WTC11 (cell line): ENCODE results near the gene CST6. TPM values are rescaled to one million over a fixed set of nuclear protein-coding genes. Genes with fewer than 3 reads are reported as not detected.
A peak's percentile ranks its signal among the peaks of the same experiment; 100 is the strongest.

Experiments used
- ATAC-seq: fragments of 200-7000 bp; cut with Tn5 transposase; 2 replicates; pipeline ENCODE4 v1.10.0; 2021; ENCODE audit warnings: mild to moderate bottlenecking, moderate library complexity
- CTCF ChIA-PET: fragments of 300-600 bp; sonication (Branson Sonifier 250); formaldehyde crosslinking; loops from one replicate; lab custom pipeline; 2021; ENCODE audit warnings: antibody characterized with exemption; lab: Charles Lee
- POLR2A ChIA-PET: fragments of 350-600 bp; sonication (Branson Sonifier 250); formaldehyde crosslinking; loops from one replicate; lab custom pipeline; 2021; ENCODE audit warnings: antibody characterized with exemption; lab: Charles Lee
- DNase-seq: peaks from one replicate; pipeline ENCODE4 v3.0.0; 2021; ENCODE audit warnings: low spot score
- H3K27ac Mint-ChIP-seq: 2 replicates; pipeline ENCODE4 v1.8.0; 2021; ENCODE audit warnings: mixed read lengths
- H3K27me3 Mint-ChIP-seq: 2 replicates; pipeline ENCODE4 v1.8.0; 2021; ENCODE audit warnings: low read depth, mild to moderate bottlenecking, moderate library complexity, mixed read lengths
- H3K36me3 Mint-ChIP-seq: 2 replicates; pipeline ENCODE4 v1.8.0; 2021; ENCODE audit warnings: mixed read lengths
- H3K4me1 Mint-ChIP-seq: 2 replicates; pipeline ENCODE4 v1.8.0; 2022; ENCODE audit warnings: mixed read lengths
- H3K4me3 Mint-ChIP-seq: 2 replicates; pipeline ENCODE4 v1.8.0; 2021; ENCODE audit warnings: mild to moderate bottlenecking, moderate library complexity, mixed read lengths
- H3K9me3 Mint-ChIP-seq: 2 replicates; pipeline ENCODE4 v1.8.0; 2021; ENCODE audit warnings: mixed read lengths
- AFF4 ChIP-seq: sonication (generic); formaldehyde crosslinking; IDR thresholded peaks from 2 replicates; pipeline ENCODE4 v1.8.1; 2023; ENCODE audit warnings: mild to moderate bottlenecking, missing genetic modification reagents, borderline replicate concordance
- ATF1 ChIP-seq: sonication (generic); formaldehyde crosslinking; IDR thresholded peaks from 2 replicates; pipeline ENCODE4 v1.8.1; 2023; ENCODE audit warnings: mild to moderate bottlenecking, moderate library complexity, missing genetic modification reagents
- CBFB ChIP-seq: sonication (generic); formaldehyde crosslinking; IDR thresholded peaks from 2 replicates; pipeline ENCODE4 v1.8.1; 2022; ENCODE audit warnings: mild to moderate bottlenecking, low read depth, missing genetic modification reagents
- ELF4 ChIP-seq: sonication (generic); formaldehyde crosslinking; IDR thresholded peaks from 2 replicates; pipeline ENCODE4 v1.8.1; 2022; ENCODE audit warnings: low read depth, mild to moderate bottlenecking, moderate library complexity, missing genetic modification reagents
- ETV6 ChIP-seq: sonication (generic); formaldehyde crosslinking; IDR thresholded peaks from 2 replicates; pipeline ENCODE4 v1.8.1; 2022; ENCODE audit warnings: mild to moderate bottlenecking, missing genetic modification reagents
- FOXK1 ChIP-seq: sonication (generic); formaldehyde crosslinking; IDR thresholded peaks from 2 replicates; pipeline ENCODE4 v1.8.0; 2022; ENCODE audit warnings: mild to moderate bottlenecking, moderate library complexity, missing genetic modification reagents
- FOXP1 ChIP-seq: sonication (generic); formaldehyde crosslinking; IDR thresholded peaks from 2 replicates; pipeline ENCODE4 v1.8.0; 2022; ENCODE audit warnings: missing genetic modification reagents, mild to moderate bottlenecking, moderate library complexity, borderline replicate concordance
- GTF2I ChIP-seq: fragments of 250-450 bp; sonication (Bioruptor Pico); conservative IDR thresholded peaks from 2 replicates; pipeline ENCODE4 v1.4.0; 2021; ENCODE audit warnings: mild to moderate bottlenecking
- MYBL2 ChIP-seq: sonication (generic); formaldehyde crosslinking; IDR thresholded peaks from 2 replicates; pipeline ENCODE4 v1.8.1; 2023; ENCODE audit warnings: mild to moderate bottlenecking, moderate library complexity, missing genetic modification reagents
- OVOL2 ChIP-seq: fragments of 250-450 bp; sonication (Bioruptor Pico); IDR thresholded peaks from 2 replicates; pipeline ENCODE4 v1.9.0; 2021; ENCODE audit warnings: mild to moderate bottlenecking, borderline replicate concordance
- RELA ChIP-seq: sonication (generic); formaldehyde crosslinking; IDR thresholded peaks from 2 replicates; pipeline ENCODE4 v1.8.1; 2022; ENCODE audit warnings: missing genetic modification reagents, mild to moderate bottlenecking, borderline replicate concordance
- ZNF317 ChIP-seq: sonication (generic); formaldehyde crosslinking; IDR thresholded peaks from 2 replicates; pipeline ENCODE4 v1.8.1; 2023; ENCODE audit warnings: low read depth, mild to moderate bottlenecking, moderate library complexity, missing genetic modification reagents, borderline replicate concordance
- total RNA-seq: library from RNA; stranded (reverse); gene quantifications from 3 replicates; pipeline ENCODE4 v1.2.3, GENCODE V29; 2021
- TF ChIP-seq, protein P1 (sequence below): sonication (generic); formaldehyde crosslinking; IDR thresholded peaks from 2 replicates; pipeline ENCODE4 v1.8.0; 2022; ENCODE audit warnings: mild to moderate bottlenecking, missing genetic modification reagents
- TF ChIP-seq, protein P2 (sequence below): fragments of 250-450 bp; sonication (Bioruptor Pico); conservative IDR thresholded peaks from 2 replicates; pipeline ENCODE4 v1.9.0; 2021; ENCODE audit warnings: mild to moderate bottlenecking
- TF ChIP-seq, protein P3 (sequence below): sonication (generic); formaldehyde crosslinking; IDR thresholded peaks from 2 replicates; pipeline ENCODE4 v1.8.1; 2022; ENCODE audit warnings: low read depth, missing genetic modification reagents, borderline replicate concordance
- TF ChIP-seq, protein P4 (sequence below): sonication (generic); formaldehyde crosslinking; IDR thresholded peaks from 2 replicates; pipeline ENCODE4 v1.8.0; 2022; ENCODE audit warnings: mild to moderate bottlenecking, missing genetic modification reagents
- TF ChIP-seq, protein P5 (sequence below): sonication (generic); formaldehyde crosslinking; conservative IDR thresholded peaks from 2 replicates; pipeline ENCODE4 v1.8.1; 2022; ENCODE audit warnings: mild to moderate bottlenecking, missing genetic modification reagents

Gene CST6
- total RNA-seq, 1 experiment from 2014 or later, result 0.72 TPM

DNA sequence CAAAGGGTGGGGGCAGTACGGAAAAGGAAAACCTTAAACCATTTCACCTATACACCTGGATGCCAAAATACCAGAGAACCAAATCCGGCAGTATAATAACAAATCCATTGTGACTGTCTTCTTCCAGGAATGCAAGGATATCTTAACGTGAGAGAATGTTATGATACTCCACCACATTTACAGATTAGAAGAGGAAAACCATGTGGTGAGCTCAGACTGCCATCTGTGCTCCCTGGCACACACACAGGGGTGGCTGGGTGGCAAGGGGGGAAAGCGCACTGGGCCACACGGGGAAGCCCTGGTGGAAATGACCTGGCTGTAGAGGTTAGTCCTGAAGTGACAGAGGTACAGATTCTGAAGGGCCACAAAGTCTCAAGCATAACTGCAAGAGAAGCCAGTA is 19.8 kb upstream of the CST6 start (continued):
- TF ChIP-seq, protein P1, sequence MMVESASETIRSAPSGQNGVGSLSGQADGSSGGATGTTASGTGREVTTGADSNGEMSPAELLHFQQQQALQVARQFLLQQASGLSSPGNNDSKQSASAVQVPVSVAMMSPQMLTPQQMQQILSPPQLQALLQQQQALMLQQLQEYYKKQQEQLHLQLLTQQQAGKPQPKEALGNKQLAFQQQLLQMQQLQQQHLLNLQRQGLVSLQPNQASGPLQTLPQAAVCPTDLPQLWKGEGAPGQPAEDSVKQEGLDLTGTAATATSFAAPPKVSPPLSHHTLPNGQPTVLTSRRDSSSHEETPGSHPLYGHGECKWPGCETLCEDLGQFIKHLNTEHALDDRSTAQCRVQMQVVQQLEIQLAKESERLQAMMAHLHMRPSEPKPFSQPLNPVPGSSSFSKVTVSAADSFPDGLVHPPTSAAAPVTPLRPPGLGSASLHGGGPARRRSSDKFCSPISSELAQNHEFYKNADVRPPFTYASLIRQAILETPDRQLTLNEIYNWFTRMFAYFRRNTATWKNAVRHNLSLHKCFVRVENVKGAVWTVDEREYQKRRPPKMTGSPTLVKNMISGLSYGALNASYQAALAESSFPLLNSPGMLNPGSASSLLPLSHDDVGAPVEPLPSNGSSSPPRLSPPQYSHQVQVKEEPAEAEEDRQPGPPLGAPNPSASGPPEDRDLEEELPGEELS (CRISPR knock-in tag), result no peak
- TF ChIP-seq, protein P2, sequence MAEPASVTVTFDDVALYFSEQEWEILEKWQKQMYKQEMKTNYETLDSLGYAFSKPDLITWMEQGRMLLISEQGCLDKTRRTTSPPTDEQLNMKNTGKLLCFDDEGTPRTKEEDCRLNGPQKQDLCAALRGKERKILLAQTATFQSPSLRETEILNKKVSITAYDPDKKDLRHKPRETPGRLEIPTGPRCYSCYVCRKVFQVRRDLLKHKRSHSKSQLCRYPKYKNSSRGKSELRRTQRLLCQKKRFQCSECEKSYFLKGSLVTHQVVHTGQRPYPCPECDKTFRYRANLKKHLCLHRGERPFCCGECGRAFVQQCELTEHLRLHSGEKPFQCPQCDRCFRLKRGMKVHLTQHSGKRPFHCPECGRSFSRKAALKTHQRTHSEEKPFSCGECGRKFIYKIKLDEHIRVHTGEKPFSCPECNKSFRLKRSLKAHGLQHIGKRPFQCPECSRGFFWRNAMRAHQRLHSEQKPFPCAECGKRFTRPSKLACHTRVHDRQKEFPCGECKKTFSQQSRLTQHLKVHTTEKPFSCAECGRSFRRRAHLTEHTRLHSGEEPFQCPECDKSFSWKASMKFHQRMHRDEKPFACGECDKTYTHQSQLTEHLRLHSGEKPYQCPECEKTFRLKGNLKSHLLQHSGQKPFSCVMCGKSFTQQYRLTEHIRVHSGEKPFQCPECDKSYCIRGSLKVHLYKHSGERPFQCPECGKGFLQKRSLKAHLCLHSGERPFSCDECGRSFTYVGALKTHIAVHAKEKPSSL (CRISPR knock-in tag), result no peak
- TF ChIP-seq ZNF317 (CRISPR knock-in tag) (no peak), FOXP1 (CRISPR knock-in tag) (no peak)

- POLR2A ChIA-PET, result no interaction called here
Observed at GRCh38 chr11:65997286-65997685, 14.5 kb upstream of the CST6 start.

DNA sequence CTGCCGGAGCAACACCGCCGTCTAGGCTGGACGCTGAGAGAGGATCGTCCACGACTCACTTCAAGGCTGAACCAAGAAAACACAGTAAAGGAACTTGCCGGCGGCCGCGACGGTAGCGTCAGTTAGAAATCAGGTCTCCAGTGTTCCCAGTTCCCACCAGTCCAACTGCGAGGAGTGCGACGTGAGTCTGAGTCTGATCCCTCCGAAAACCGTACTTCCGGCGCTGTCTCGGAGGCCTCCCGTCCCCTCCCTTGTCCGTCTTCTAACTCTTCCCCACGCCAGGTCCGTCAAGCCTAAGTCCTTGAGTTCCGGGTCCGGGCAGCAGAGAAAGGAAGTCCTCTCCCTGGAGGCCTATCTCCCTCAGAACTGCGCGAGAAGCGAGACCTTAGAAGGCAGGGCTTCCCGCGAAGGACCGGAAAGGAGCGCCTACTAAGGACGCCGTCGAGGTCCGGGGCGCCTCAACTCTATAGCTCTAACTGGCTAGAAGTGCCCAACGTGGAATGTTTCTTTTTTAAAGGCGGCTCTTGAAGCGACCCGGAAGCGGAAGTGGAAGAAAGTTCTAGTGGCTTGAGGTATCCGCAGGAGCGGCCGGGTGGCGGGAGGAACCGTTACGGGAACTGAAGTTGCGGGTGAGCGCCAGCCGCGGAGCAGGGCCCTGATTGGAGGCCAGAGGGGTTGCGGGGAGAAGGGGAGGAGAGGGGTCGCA is 9.7 kb upstream of the CST6 start, which contains the start of the genes BANF1 and EIF1AD:
BANF1 (plus strand) TSS at position 562 of the 706 bp plus-strand sequence. CDS start 748 bp downstream, outside the sequence.
EIF1AD (minus strand) TSS at position 216 of the 706 bp plus-strand sequence. CDS start 1,768 bp downstream, outside the sequence.
- CTCF ChIA-PET, result interaction anchor here (0.7 to 1.5 kb wide), 12 partner anchors 9 to 281 kb away, joined by 3 to 10 read pairs (median 4); partner anchors contain the start of genes CFL1, CST6 and FIBP
- no peaks in the 10 kb centered on the region for H3K9me3 Mint-ChIP-seq
- peak; percentile 93 for ATAC-seq
- H3K27ac Mint-ChIP-seq, result peak within 1 kb of the TSS; percentile 99
- peak within 1 kb of the TSS; percentile 96 for H3K4me3 Mint-ChIP-seq
- DNase-seq, result peak; percentile 92
- H3K4me1 Mint-ChIP-seq, result peaks cover 17% of the 10 kb centered on the region
- POLR2A ChIA-PET, result interaction anchor here (0.6 to 1.0 kb wide), 2 partner anchors 36 to 90 kb away, joined by 3 to 4 read pairs; no protein-coding TSS in a partner anchor
- peaks cover 52% of the 10 kb centered on the region for H3K36me3 Mint-ChIP-seq
- H3K27me3 Mint-ChIP-seq, result no peaks in the 10 kb centered on the region
- TF ChIP-seq RELA (CRISPR knock-in tag) (no peak), MYBL2 (CRISPR knock-in tag) (peak; percentile 81), FOXK1 (CRISPR knock-in tag) (peak; percentile 97), AFF4 (CRISPR knock-in tag) (no peak), OVOL2 (CRISPR knock-in tag) (no peak), CBFB (CRISPR knock-in tag) (peak; percentile 56; the same call in 1 of the 2 replicates), GTF2I (CRISPR knock-in tag) (no peak), ATF1 (no peak)
- TF ChIP-seq, protein P3, sequence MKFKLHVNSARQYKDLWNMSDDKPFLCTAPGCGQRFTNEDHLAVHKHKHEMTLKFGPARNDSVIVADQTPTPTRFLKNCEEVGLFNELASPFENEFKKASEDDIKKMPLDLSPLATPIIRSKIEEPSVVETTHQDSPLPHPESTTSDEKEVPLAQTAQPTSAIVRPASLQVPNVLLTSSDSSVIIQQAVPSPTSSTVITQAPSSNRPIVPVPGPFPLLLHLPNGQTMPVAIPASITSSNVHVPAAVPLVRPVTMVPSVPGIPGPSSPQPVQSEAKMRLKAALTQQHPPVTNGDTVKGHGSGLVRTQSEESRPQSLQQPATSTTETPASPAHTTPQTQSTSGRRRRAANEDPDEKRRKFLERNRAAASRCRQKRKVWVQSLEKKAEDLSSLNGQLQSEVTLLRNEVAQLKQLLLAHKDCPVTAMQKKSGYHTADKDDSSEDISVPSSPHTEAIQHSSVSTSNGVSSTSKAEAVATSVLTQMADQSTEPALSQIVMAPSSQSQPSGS (CRISPR knock-in tag), result 0 out of 2 replicates have a peak, but pooled peaks have one; percentile 8

More at GRCh38 chr11:65997286-65997685, 14.5 kb upstream of the CST6 start:
- Mint-ChIP-seq H3K9me3 (no peaks in the 10 kb centered on the region), H3K36me3 (peaks cover 42% of the 10 kb centered on the region), H3K4me3 (no peak overlapping the region), H3K27ac (no peak overlapping the region), H3K4me1 (peaks cover 4% of the 10 kb centered on the region), H3K27me3 (no peaks in the 10 kb centered on the region)
- ATAC-seq (no peak), DNase-seq (no peak)
- CTCF ChIA-PET, result no interaction called here
- no peak for TF ChIP-seq ETV6 (CRISPR knock-in tag)
- no peak for TF ChIP-seq FOXK1 (CRISPR knock-in tag)
- TF ChIP-seq, protein P2 (CRISPR knock-in tag), result no peak
- TF ChIP-seq, protein P4, sequence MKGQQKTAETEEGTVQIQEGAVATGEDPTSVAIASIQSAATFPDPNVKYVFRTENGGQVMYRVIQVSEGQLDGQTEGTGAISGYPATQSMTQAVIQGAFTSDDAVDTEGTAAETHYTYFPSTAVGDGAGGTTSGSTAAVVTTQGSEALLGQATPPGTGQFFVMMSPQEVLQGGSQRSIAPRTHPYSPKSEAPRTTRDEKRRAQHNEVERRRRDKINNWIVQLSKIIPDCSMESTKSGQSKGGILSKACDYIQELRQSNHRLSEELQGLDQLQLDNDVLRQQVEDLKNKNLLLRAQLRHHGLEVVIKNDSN (CRISPR knock-in tag), result no peak
- TF ChIP-seq, protein P5, sequence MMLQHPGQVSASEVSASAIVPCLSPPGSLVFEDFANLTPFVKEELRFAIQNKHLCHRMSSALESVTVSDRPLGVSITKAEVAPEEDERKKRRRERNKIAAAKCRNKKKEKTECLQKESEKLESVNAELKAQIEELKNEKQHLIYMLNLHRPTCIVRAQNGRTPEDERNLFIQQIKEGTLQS (CRISPR knock-in tag), result no peak
- no peak for TF ChIP-seq ELF4 (CRISPR knock-in tag)
